Calu3 (cell line): Measurements from ENCODE around the gene SPOCK1. TPM values are rescaled to one million over a fixed set of nuclear protein-coding genes. Genes with fewer than 3 reads are reported as not detected.

Experiments
- BruUV-seq: library from RNA; stranded (reverse); fragments of 400-500 nt; replicated peaks from 2 replicates; lab custom pipeline; 2021; lab: Mats Ljungman, UMichigan
- CTCF ChIA-PET: fragments of 300-600 bp; sonication (Branson Sonifier 250); formaldehyde crosslinking; loops from one replicate; lab custom pipeline; 2022; ENCODE audit warnings: antibody characterized with exemption; lab: Charles Lee
- DNase-seq: peaks from one replicate; pipeline ENCODE4 v3.0.0; 2022
- H3K27ac Mint-ChIP-seq: one replicate; pipeline ENCODE4 v1.8.0; 2022; ENCODE audit warnings: mixed read lengths; ENCODE audit not compliant: unreplicated experiment
- H3K27me3 Mint-ChIP-seq: one replicate; pipeline ENCODE4 v1.8.0; 2022; ENCODE audit warnings: mixed read lengths; ENCODE audit not compliant: unreplicated experiment
- H3K36me3 Mint-ChIP-seq: one replicate; pipeline ENCODE4 v1.8.0; 2022; ENCODE audit warnings: mild to moderate bottlenecking, moderate library complexity, mixed read lengths; ENCODE audit not compliant: insufficient read depth, unreplicated experiment
- H3K4me1 Mint-ChIP-seq: one replicate; pipeline ENCODE4 v1.8.0; 2022; ENCODE audit warnings: mild to moderate bottlenecking, low read depth, mixed read lengths; ENCODE audit not compliant: unreplicated experiment
- H3K4me3 Mint-ChIP-seq: one replicate; pipeline ENCODE4 v1.8.0; 2022; ENCODE audit warnings: mild to moderate bottlenecking, low read depth, moderate library complexity, mixed read lengths; ENCODE audit not compliant: unreplicated experiment
- H3K9me3 Mint-ChIP-seq: one replicate; pipeline ENCODE4 v1.8.0; 2022; ENCODE audit warnings: low read depth, mixed read lengths; ENCODE audit not compliant: unreplicated experiment
- intact Hi-C: fragments of 100-400 bp; cut with micrococcal nuclease; formaldehyde crosslinking; loops from one replicate; pipeline ENCODE4 v1.10.0; 2022; ENCODE audit not compliant: unreplicated experiment
- total RNA-seq: library from RNA; stranded (reverse); gene quantifications from 2 replicates; pipeline ENCODE4 v1.2.3, GENCODE V29; 2022
- TF ChIP-seq, protein P1 (sequence below): fragments of 200-600 bp; IDR thresholded peaks from one replicate; pipeline ENCODE4 v1.8.0; 2022; ENCODE audit warnings: antibody characterized with exemption; ENCODE audit not compliant: unreplicated experiment

The SPOCK1 gene
- total RNA-seq, 1 experiment from 2014 or later = 3.2 TPM

DNA sequence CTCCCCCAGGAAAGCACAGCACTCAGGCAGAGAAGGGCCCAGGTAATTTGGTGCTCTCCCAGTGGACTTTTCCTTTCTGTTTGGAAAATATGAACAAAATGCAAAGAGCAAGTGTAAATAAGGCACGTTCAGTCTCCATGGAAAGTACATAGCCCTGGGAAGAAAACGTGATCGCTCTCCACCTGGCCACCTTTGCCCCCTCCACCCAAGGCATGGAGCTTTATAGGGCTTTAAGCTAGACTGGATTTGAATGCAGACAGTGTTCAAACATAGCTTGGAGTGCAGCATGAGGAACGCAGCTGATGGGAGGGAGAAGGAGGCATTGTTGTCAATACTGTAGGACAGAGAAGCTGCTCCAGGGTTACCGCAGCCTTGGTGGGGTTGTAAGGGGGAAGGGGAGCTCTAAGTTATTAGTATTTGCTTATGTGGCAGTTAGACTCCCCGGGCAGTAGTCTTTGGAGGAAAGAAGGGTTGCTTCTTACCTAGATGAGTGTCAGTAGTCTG lies 500.2 kb downstream of the SPOCK1 start:
- no peak for DNase-seq
- TF ChIP-seq, protein P1, sequence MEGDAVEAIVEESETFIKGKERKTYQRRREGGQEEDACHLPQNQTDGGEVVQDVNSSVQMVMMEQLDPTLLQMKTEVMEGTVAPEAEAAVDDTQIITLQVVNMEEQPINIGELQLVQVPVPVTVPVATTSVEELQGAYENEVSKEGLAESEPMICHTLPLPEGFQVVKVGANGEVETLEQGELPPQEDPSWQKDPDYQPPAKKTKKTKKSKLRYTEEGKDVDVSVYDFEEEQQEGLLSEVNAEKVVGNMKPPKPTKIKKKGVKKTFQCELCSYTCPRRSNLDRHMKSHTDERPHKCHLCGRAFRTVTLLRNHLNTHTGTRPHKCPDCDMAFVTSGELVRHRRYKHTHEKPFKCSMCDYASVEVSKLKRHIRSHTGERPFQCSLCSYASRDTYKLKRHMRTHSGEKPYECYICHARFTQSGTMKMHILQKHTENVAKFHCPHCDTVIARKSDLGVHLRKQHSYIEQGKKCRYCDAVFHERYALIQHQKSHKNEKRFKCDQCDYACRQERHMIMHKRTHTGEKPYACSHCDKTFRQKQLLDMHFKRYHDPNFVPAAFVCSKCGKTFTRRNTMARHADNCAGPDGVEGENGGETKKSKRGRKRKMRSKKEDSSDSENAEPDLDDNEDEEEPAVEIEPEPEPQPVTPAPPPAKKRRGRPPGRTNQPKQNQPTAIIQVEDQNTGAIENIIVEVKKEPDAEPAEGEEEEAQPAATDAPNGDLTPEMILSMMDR = no peak
- no TSS peak for BruUV-seq
- intact Hi-C loops = no loop called here
- CTCF ChIA-PET = interaction anchor here (0.8 kb wide), 1 partner anchor 196 kb away, joined by 3 read pairs; no protein-coding TSS in a partner anchor
- Mint-ChIP-seq H3K4me3 (no peak overlapping the region), H3K4me1 (no peaks in the 10 kb centered on the region), H3K36me3 (no peaks in the 10 kb centered on the region), H3K27me3 (peaks cover 15% of the 10 kb centered on the region), H3K27ac (no peak overlapping the region), H3K9me3 (peaks cover 6% of the 10 kb centered on the region)

DNA sequence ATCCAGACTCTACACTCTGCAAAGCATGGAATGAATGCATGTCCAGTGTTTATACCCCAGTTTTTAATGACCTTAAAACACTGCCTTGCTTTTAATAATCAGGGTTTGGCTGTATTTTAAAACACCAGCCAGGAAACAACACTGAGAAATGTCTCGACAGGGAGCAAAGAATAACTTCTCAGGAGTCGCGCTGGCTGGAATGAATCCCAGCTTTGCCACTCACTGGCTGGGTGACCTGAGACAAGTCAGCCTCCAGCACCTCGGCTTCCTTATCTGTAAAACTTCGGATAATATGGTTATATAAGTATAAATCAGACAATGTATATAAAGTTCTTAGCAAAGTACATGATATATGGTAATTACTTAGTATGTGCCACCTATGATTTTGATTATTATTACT lies 505.0 kb downstream of the SPOCK1 start:
- BruUV-seq = no TSS peak
- no peak for DNase-seq
- H3K4me3 Mint-ChIP-seq = no peak overlapping the region
- H3K9me3 Mint-ChIP-seq = peaks cover 6% of the 10 kb centered on the region
- no peaks in the 10 kb centered on the region for H3K36me3 Mint-ChIP-seq
- H3K27me3 Mint-ChIP-seq = peaks cover 15% of the 10 kb centered on the region
- no peaks in the 10 kb centered on the region for H3K4me1 Mint-ChIP-seq
- intact Hi-C loops = no loop called here
- TF ChIP-seq, protein P1 = no peak
- CTCF ChIA-PET = no interaction called here
- no peak overlapping the region for H3K27ac Mint-ChIP-seq

DNA sequence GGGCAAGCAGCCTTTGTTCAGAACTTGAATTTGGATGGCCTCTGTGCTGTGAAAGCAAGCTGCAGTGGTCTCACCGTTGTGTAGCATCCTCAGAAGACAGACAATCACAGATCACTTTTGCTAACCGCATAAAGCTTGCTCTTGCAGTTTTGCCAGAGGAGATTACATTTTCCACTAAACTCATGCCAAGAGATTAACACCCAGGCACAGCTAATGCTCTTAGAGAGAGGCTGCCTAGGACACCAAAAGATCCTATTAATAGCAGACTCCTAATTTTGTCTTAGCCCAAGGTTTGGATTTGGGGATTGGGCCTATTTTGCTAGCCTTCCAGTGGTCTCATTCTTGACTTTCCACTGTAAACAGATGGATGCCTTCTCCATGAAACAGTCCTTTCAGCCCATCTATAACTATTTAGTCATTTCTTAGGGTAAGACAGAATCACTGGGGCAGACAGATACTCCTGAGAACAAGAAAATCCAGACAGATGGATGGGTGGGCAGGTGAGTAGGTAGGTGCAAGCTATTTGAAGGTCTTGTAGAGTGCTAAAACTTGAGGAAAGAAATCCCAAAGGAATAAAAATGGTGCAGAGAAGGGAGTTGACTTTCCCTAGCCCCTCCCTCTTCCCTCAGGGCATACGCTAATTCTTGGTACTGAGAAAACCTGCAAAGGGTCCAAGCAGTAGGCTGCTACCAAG lies 506.2 kb downstream of the SPOCK1 start:
- intact Hi-C loops = no loop called here
- DNase-seq = no peak
- Mint-ChIP-seq H3K27me3 (peaks cover 11% of the 10 kb centered on the region), H3K27ac (no peak overlapping the region), H3K4me3 (no peak overlapping the region), H3K9me3 (peaks cover 6% of the 10 kb centered on the region), H3K36me3 (no peaks in the 10 kb centered on the region), H3K4me1 (no peaks in the 10 kb centered on the region)
- TF ChIP-seq, protein P1 = no peak
- no TSS peak for BruUV-seq
- CTCF ChIA-PET = no interaction called here

DNA sequence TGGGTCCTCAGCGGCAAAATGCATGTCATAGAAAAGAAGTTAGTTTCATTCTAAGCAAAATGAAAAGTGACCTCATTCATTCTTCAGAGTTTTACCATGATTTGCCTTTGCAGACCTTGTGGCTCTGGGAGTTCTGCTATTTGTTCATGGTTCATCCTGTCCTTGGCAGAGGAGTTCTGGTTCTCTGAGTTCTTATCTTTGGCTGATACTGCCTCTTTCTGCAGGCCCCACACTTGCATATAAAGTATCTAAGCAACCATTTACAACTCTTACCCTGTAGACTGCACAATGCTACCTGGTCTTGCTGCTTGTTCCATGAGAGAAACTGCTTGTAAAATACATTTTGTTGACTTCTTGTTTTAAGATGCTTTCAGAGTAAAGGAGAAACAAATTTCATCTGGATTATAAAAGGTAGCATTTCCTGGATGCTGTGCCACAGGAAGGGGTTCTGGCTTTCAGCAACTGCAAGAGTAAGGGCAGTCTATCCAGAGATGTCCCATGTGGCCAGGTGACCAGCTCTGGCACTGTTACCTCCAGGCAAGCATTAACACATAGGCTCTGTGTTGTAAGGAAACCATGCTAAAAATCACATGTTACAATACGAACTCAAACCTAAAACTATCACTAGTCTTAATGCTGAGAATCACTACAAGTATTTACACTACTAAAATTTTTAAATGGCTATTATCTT lies 513.2 kb downstream of the SPOCK1 start:
- H3K27ac Mint-ChIP-seq = no peak overlapping the region
- CTCF ChIA-PET = no interaction called here

More for the DNA sequence above, 513.2 kb downstream of the SPOCK1 start:
- TF ChIP-seq, protein P1 = no peak
- no peaks in the 10 kb centered on the region for H3K27me3 Mint-ChIP-seq
- DNase-seq = no peak
- H3K36me3 Mint-ChIP-seq = peaks cover 4% of the 10 kb centered on the region
- no peak overlapping the region for H3K4me3 Mint-ChIP-seq
- peaks cover 11% of the 10 kb centered on the region for H3K4me1 Mint-ChIP-seq
- no peaks in the 10 kb centered on the region for H3K9me3 Mint-ChIP-seq
- no TSS peak for BruUV-seq
- intact Hi-C loops = no loop called here
